AG09309 (cell line): Measurements from ENCODE around the gene C17orf107.

Experiments used
- DNase-seq: peaks from one replicate; pipeline ENCODE4 v3.0.0-alpha.2; 2010; ENCODE audit warnings: low read depth
- H3K4me3 ChIP-seq: 2 replicates; pipeline ENCODE4 v1.5.1; 2011; ENCODE audit warnings: mild to moderate bottlenecking, low read depth, low read length, moderate library complexity; ENCODE audit not compliant: control insufficient read depth
- CTCF ChIP-seq: IDR thresholded peaks from 2 replicates; pipeline ENCODE4 v1.5.1; 2011; ENCODE audit warnings: mild to moderate bottlenecking, low read depth, low read length, inconsistent platforms; ENCODE audit not compliant: insufficient read depth, control insufficient read depth; ENCODE audit errors: missing control alignments

C17orf107 gene

GRCh38 chr17:4949321-4950074 lies 50.2 kb downstream of the C17orf107 start:
- H3K4me3 ChIP-seq: peak overlapping the region; percentile 62
- DNase-seq: no peak
- no peak for TF ChIP-seq CTCF

- peak overlapping the region; percentile 31 for H3K4me3 ChIP-seq
- TF ChIP-seq CTCF: no peak
- no peak for DNase-seq
These were observed 50.9 kb downstream of the C17orf107 start for GRCh38 chr17:4950075-4950745.

GRCh38 chr17:4950746-4951204 lies 51.4 kb downstream of the C17orf107 start, which contains the start of gene ENO3:
Gene ENO3, plus strand, starts transcription at chr17:4951119. Its CDS starts 711 bp downstream, at chr17:4951830.
- TF ChIP-seq CTCF: no peak
- H3K4me3 ChIP-seq: peak within 1 kb of the TSS; percentile 31
- no peak for DNase-seq

- TF ChIP-seq CTCF: no peak
- DNase-seq: no peak
- no peak overlapping the region for H3K4me3 ChIP-seq
These were observed 52.1 kb downstream of the C17orf107 start for GRCh38 chr17:4951486-4951885.
